ENCODE results near the gene TWIST2.

The TWIST2 gene

GRCh38 chr2:238817891-238818290 lies 30.0 kb upstream of the TWIST2 start:
- no peaks in the 10 kb centered on the region for H4K20me1 ChIP-seq (ENCODE audit: insufficient read depth, low read length)
- no peaks in the 10 kb centered on the region for H3K9me3 ChIP-seq (replicated peaks; ENCODE audit: insufficient read depth, low read length)
- no peak overlapping the region for H2AFZ ChIP-seq (ENCODE audit: low read length)
- H3K4me3 ChIP-seq (ENCODE audit: low read length) = no peak overlapping the region
- H3K36me3 ChIP-seq (replicated peaks; ENCODE audit: insufficient read depth, low read length) = no peaks in the 10 kb centered on the region
- no peaks in the 10 kb centered on the region for H3K4me1 ChIP-seq (ENCODE audit: low read length)
- no peak overlapping the region for H3K4me2 ChIP-seq (ENCODE audit: low read depth, low read length)
- no peak overlapping the region for H3K9ac ChIP-seq (ENCODE audit: low read length)
- H3K27me3 ChIP-seq (replicated peaks; ENCODE audit: insufficient read depth, low read length) = no peaks in the 10 kb centered on the region; the same call in 1 of the 2 replicates
- no peak for DNase-seq
- no peak overlapping the region for H3K27ac ChIP-seq (ENCODE audit: low read length)
- TF ChIP-seq CTCF (IDR thresholded peaks at IDR 0.05; ENCODE audit: low read length) (no peak), EZH2phosphoT487 (IDR thresholded peaks at IDR 0.05; ENCODE audit: low read length) (no peak), EZH2 (optimal IDR thresholded peaks at IDR 0.05; ENCODE audit: low read depth, low read length) (no peak)
- H3F3A ChIP-seq (ENCODE audit: insufficient read depth, low read length) = no peaks in the 10 kb centered on the region
- H3K9me2 ChIP-seq (replicated peaks; ENCODE audit: insufficient read depth, low read length) = no peaks in the 10 kb centered on the region
- no peaks in the 10 kb centered on the region for H3K79me2 ChIP-seq (ENCODE audit: low read length)

GRCh38 chr2:238818561-238818960 lies 29.3 kb upstream of the TWIST2 start:
- TF ChIP-seq CTCF (IDR thresholded peaks at IDR 0.05; ENCODE audit: low read length) = no peak
- no peak for TF ChIP-seq EZH2phosphoT487 (IDR thresholded peaks at IDR 0.05; ENCODE audit: low read length)
- no peak for TF ChIP-seq EZH2 (optimal IDR thresholded peaks at IDR 0.05; ENCODE audit: low read depth, low read length)
- H3K4me1 ChIP-seq (ENCODE audit: low read length) = no peaks in the 10 kb centered on the region
- H3K79me2 ChIP-seq (ENCODE audit: low read length) = no peaks in the 10 kb centered on the region
- H4K20me1 ChIP-seq (ENCODE audit: insufficient read depth, low read length) = no peaks in the 10 kb centered on the region
- no peak overlapping the region for H3K9ac ChIP-seq (ENCODE audit: low read length)
- H3K4me3 ChIP-seq (ENCODE audit: low read length) = no peak overlapping the region
- no peaks in the 10 kb centered on the region for H3K9me2 ChIP-seq (replicated peaks; ENCODE audit: insufficient read depth, low read length)
- no peak overlapping the region for H3K27ac ChIP-seq (ENCODE audit: low read length)
- H3K36me3 ChIP-seq (replicated peaks; ENCODE audit: insufficient read depth, low read length) = no peaks in the 10 kb centered on the region
- H3K27me3 ChIP-seq (replicated peaks; ENCODE audit: insufficient read depth, low read length) = no peaks in the 10 kb centered on the region
- no peak for DNase-seq
- no peaks in the 10 kb centered on the region for H3F3A ChIP-seq (ENCODE audit: insufficient read depth, low read length)
- no peaks in the 10 kb centered on the region for H3K9me3 ChIP-seq (replicated peaks; ENCODE audit: insufficient read depth, low read length)
- H3K4me2 ChIP-seq (ENCODE audit: low read depth, low read length) = no peak overlapping the region
- H2AFZ ChIP-seq (ENCODE audit: low read length) = no peak overlapping the region

- no peak overlapping the region for H3K4me2 ChIP-seq (ENCODE audit: low read depth, low read length)
- no peak overlapping the region for H3K9ac ChIP-seq (ENCODE audit: low read length)
- no peaks in the 10 kb centered on the region for H4K20me1 ChIP-seq (ENCODE audit: insufficient read depth, low read length)
- no peaks in the 10 kb centered on the region for H3K36me3 ChIP-seq (replicated peaks; ENCODE audit: insufficient read depth, low read length)
- no peak for DNase-seq
- no peaks in the 10 kb centered on the region for H3F3A ChIP-seq (ENCODE audit: insufficient read depth, low read length)
- H3K9me2 ChIP-seq (replicated peaks; ENCODE audit: insufficient read depth, low read length) = no peaks in the 10 kb centered on the region
- no peaks in the 10 kb centered on the region for H3K9me3 ChIP-seq (replicated peaks; ENCODE audit: insufficient read depth, low read length)
- H3K79me2 ChIP-seq (ENCODE audit: low read length) = no peaks in the 10 kb centered on the region
- H3K27me3 ChIP-seq (replicated peaks; ENCODE audit: insufficient read depth, low read length) = no peaks in the 10 kb centered on the region
- no peak for TF ChIP-seq CTCF (IDR thresholded peaks at IDR 0.05; ENCODE audit: low read length)
- no peak for TF ChIP-seq EZH2 (optimal IDR thresholded peaks at IDR 0.05; ENCODE audit: low read depth, low read length)
- no peak for TF ChIP-seq EZH2phosphoT487 (IDR thresholded peaks at IDR 0.05; ENCODE audit: low read length)
- no peaks in the 10 kb centered on the region for H3K4me1 ChIP-seq (ENCODE audit: low read length)
- no peak overlapping the region for H3K27ac ChIP-seq (ENCODE audit: low read length)
- no peak overlapping the region for H3K4me3 ChIP-seq (ENCODE audit: low read length)
- no peak overlapping the region for H2AFZ ChIP-seq (ENCODE audit: low read length)
Observed at GRCh38 chr2:238820197-238820596, 27.7 kb upstream of the TWIST2 start.
